GM19043 (cell line): ENCODE measurements around the gene HRH2.

Experiments used
- ATAC-seq: cut with Tn5 transposase; IDR thresholded peaks from one replicate; pipeline ENCODE4 v1.9.1; 2021; ENCODE audit warnings: low read depth; ENCODE audit not compliant: unreplicated experiment

The HRH2 gene

DNA sequence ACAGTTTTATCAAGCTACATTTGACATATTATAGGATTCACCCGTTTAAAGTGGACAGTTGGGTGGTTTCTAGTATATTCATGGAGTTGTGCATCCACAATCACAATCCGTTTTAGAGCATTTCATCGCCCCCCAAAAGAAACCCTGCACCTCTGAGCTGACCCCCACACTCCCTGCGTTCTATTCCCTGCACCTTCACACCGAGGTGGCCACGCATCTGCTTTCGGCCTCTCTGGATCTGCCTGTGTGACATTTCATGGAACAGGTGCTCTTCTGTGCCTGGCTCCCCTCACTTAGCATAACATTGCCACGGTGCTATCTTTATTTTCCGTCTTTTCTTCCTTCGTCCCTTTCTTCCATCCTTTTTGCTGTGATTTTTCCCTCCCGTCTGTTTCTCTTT, 32.7 kb downstream of the HRH2 start:
- no peak for ATAC-seq

DNA sequence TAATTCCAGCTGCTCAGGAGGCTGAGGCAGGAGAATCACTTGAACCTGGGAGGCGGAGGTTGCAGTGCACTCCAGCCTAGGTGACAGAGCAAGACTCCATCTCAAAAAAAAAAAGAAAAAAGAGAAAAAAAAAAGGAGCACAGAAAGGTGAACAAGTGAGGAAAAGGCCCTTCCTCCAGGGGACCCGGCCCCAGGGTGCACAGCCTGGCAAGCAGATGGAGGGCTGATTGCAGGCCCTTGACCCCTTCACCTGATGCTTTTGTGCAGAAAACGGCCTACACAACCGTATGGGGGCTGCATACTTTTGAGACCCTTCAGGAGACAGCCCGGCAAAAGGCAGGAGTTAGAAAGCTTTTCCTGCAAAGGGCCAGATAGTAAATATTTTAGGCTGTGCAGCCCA, 33.9 kb downstream of the HRH2 start:
- ATAC-seq, result no peak

DNA sequence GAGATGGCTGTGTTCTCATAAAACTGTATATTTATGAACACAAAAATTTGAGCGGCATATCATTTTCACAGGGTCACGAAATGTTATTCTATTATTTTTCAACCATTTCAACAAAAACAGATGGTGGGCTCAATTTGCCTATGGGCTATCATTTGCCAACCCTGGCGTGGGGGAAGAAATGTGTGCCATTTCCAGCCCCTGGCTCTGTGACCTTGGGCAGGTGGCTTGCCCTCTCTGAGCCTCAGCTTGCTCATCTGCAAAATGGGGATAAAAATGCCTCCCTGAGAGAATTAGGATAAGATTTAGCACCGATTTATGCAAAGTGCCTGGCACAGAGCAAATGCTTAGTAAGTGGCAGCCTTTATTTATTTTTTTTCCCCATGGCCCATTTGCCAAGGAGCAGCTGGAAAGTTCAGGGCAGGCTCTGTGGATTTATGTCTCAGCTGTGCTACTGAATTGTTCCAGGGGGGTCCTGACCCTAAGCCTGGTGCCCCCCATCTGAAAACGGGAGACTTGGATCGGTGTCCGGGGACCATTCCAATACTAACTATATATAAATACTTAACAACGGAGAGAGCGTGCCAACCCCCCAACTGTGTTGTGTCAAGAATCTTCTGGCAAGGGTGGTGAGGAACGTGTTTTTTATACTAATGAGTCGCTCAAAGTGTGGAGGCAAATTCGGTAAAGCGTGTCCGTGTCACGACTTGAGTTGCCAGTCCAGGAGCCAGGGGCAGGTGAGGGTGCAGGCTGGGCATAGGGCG, 34.5 kb downstream of the HRH2 start:
- ATAC-seq, result no peak

DNA sequence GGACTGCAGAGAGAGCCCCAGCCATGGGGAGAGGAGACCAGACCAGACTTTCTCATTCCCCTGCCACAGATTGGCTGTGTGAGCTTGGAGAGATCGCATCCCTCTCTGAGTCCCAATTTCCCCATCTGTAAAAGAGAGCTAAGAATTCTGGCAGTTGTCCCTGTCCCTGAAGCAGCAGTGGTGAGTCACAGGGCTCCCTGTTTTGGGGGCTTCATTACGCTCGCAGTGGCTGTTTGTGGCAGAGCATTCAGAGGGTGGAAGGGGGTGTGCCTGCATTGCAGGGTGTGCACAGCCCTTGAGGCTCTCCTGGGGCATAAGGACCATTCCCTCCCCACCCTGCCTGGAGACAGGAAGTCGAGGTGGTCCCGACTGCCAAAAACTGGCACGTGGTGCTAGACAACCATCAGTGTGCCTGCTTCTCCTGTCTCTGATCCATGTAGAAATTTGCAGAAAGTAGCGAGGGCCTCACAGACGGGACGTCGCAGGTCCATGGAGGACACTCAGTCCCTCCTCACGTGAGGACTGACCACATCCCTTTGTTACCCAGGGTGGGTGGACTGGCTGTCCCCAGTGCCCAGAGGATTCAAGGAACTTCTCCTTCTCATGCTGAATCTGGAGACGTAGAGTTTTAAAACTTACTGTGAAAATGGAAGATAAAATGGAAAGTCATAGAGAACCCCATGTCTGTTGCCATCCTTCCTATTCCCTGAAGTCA, 35.3 kb downstream of the HRH2 start:
- no peak for ATAC-seq

GRCh38 chr5:175693741-175694140, 35.9 kb downstream of the HRH2 start:
- ATAC-seq, result no peak

DNA sequence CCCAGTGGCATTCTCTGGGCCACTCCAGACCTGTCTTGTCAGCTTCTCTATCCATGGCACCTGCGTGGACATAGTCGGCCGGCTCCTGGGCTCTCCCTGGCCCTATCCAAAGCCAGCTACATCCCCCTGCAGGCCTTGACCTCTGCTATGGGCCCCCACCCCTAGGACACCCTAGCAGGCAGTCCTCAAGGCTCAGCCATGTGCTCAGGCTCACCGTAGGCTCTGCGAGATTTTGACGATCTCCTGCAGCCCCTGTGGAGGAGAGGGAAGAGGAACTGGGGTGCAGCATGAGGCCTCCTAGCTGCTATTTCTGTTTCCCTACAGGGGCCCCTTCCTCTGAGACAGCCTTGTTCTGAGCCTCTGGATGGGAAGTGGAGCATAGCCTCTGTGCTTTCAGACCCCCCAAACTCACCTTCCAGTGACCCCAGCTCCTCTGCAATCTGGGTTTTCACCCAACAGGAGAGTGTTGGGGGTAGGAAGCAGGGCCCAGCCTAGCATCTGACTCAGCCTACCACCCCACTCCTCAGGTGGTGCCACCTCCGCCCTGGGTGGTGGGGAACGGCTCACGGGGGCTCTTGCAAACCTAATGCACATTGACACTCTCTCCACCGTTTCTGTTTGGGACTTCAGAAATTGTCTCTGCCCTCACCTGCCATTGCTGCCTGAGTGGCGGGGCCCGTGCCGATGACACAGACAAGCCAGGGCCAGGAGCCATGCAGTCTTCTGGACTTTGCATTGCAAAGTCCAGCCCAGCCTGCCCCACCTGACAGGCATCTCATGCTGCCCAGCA, 36.7 kb downstream of the HRH2 start:
- no peak for ATAC-seq

DNA sequence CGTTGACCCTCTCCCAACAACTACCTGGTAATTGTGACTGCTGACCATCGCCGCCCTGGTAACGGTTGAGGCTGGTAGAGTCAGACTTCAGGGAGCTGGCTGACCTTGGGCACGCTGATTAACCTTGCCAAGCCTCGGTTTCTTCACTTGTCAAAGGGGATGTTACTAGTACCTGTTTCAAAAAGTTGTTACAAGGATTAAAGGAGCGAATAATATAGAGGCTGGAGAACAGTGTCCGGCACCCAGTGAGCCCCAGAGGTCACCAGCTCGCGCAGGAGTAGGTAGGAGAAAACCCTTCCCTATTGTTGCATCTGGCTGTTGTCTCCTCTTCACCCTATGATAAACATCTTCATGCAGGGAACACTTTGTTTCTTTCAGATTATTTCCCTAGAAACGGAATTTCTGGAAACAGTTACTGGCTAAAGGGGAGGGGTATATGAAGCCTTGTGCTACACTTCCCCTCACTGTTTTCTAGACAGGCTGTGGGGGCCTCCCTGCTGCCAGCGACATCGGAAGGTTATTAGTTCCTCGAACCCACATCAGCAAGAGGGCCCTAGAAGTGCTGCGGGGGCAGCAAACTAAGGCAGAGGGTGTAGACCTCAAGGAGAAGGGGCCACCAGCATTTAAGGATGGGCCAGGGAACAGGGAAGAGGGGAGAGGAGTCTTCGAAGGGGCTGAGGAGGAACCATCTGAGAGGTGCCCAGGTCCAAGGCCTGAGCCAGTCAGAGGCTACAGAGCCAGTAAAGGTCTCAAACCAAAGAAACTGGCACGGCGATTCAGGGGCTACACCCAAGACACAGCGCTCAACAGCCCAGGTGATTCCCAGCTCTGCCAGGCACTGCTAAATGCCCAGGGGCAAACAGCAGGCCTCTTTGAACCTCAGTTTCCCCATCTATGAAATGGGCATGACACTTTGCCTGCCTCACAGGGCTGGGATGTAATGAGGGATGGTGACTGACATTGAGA, 37.6 kb downstream of the HRH2 start:
- no peak for ATAC-seq

- no peak for ATAC-seq
Measured at GRCh38 chr5:175696139-175696854, 38.4 kb downstream of the HRH2 start.

DNA sequence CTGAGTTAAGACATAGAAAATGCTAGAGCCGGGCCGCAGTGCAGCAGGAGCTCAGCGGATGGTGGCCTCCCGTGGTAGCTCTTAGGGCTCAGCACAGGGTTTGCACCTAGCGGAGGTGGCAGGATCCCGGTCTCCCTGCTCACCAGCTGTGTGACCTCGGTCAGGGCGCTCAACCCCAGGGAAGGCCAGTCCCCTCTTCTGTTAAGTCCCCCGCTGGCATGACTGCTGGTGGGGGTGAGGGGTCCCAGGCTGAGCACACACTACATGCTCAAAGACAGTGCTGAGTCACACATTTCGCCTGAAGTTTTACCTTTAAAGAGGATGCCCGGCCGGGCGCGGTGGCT, 39.0 kb downstream of the HRH2 start:
- ATAC-seq, result no peak

- ATAC-seq, result no peak
Measured at GRCh38 chr5:175697846-175698245, 40.0 kb downstream of the HRH2 start.

- no peak for ATAC-seq
Measured at GRCh38 chr5:175698401-175699115, 40.7 kb downstream of the HRH2 start.

DNA sequence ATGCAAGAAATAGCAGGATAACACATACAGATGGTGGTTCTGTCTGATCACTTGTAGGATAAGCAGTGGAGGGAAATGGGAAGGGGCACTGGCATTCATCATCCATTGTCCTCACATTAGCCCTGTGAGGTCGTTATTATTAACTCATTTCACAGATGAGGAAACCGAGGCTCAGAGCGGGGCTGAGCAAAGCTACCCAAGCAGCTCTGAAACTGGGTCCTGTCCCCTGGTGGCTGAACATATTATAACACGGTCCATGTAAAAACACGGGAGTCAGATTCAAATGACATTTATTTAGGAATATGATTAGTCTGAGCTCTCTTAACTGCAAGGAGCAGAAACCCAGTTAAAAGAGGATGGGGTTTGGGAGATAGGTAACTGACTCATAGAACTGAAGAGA, 43.1 kb downstream of the HRH2 start:
- ATAC-seq, result no peak

DNA sequence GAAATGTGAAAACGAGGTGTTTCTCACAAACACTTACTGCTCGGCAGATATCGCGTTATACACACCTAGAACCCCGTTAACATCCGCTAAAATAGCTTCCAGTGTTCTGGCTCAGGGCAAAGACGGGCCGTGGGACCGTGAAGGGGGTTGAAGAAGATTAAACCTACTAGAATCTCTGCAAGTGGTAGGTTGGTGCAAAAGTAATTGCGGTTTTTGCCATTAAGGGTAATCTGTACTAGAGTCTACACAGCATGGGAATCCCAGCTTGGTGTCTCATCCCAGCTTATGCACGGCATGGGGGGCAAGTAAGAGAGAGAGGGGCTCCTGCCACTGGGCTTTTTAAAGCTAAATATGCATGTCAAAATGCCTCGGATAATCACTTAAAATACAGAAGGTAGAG, 43.9 kb downstream of the HRH2 start:
- no peak for ATAC-seq

- no peak for ATAC-seq
Measured at GRCh38 chr5:175706499-175706898, 48.6 kb downstream of the HRH2 start.

- ATAC-seq, result no peak
Measured at GRCh38 chr5:175707751-175708375, 50.0 kb downstream of the HRH2 start.

- ATAC-seq, result no peak
Measured at GRCh38 chr5:175709276-175709781, 51.5 kb downstream of the HRH2 start.

DNA sequence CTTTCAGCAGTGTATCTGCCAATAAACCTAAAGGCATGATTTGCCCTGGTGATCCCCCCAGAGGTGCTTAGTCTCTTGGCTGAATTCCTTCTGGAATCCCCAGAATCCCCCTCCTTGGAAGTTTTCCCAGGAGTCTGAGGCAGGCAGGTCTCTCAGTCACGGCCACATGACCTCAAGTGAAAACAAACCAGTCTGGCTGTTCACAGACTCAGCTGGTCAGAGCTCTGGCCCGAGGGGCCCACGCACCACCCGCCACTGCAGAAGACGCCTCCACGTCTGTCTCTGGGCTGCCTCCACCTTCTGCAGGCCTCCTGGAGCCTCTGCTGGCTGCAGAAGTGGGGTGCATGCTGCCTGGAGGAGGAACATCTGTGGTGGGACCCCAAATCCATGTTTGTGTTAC, 52.5 kb downstream of the HRH2 start:
- no peak for ATAC-seq

DNA sequence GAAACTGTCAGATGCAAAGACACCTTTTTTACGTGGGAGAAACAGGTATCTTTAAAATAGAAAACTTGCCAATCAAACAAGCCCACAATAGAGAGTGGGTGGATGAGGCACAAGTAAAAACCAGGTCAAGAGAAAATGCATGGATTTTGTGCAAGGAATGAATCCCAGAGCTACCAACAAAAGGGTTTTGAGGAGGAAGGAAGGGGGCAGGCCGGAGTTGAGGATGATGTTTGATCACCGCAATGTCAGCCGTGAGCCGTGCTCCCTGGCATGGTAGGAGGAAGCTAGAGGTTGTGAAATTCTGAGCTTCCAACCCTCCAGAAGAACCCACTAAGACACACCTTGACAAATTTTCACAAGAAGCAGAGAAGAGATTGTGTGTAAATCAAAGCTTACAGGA, 53.2 kb downstream of the HRH2 start:
- ATAC-seq, result no peak
